HepG2 (cell line): ENCODE measurements around the gene GPD1. TPM values are rescaled to one million over a fixed set of nuclear protein-coding genes. Genes with fewer than 3 reads are reported as not detected.

ENCODE experiments used
- HDAC1 ChIP-seq: sonication (generic); formaldehyde crosslinking; IDR thresholded peaks from 2 replicates; pipeline ENCODE4 v1.5.1; 2020; ENCODE audit warnings: mild to moderate bottlenecking, missing genetic modification reagents
- HNF4G ChIP-seq, 2 experiments: sonication (generic) in 1 of 2; formaldehyde crosslinking in 1 of 2; IDR thresholded peaks; 2 replicates each; pipeline versions ENCODE4 v1.4.0 to v1.6.1; 2011 to 2020; ENCODE audit warnings: borderline replicate concordance in 2 of 2, low read depth in 2 of 2, mild to moderate bottlenecking in 2 of 2, low read length in 1 of 2, missing genetic modification reagents in 1 of 2, moderate library complexity in 1 of 2
- KAT7 ChIP-seq: IDR thresholded peaks from 2 replicates; pipeline ENCODE4 v1.6.1; 2018; ENCODE audit warnings: borderline replicate concordance, missing compliant biosample characterization
- MIXL1 ChIP-seq: IDR thresholded peaks from 2 replicates; pipeline ENCODE4 v1.6.1; 2016
- MXI1 ChIP-seq: IDR thresholded peaks from 3 replicates; pipeline ENCODE4 v1.6.1; 2012; ENCODE audit warnings: low read depth, low read length, inconsistent platforms, borderline replicate concordance
- PHF5A ChIP-seq: IDR thresholded peaks from one replicate; pipeline ENCODE4 v1.6.1; 2018; ENCODE audit warnings: low read depth, missing genetic modification reagents; ENCODE audit not compliant: unreplicated experiment
- ZNF33B ChIP-seq: sonication (generic); formaldehyde crosslinking; IDR thresholded peaks from 2 replicates; pipeline ENCODE4 v1.5.1; 2020; ENCODE audit warnings: mild to moderate bottlenecking, missing genetic modification reagents
- ZNF737 ChIP-seq: sonication (generic); formaldehyde crosslinking; IDR thresholded peaks from 2 replicates; pipeline ENCODE4 v1.5.0; 2020; ENCODE audit warnings: missing genetic modification reagents, mild to moderate bottlenecking, borderline replicate concordance
- polyA plus RNA-seq, 8 experiments: library from polyadenylated mRNA; depleted of rRNA in 3 of 8; stranded (reverse) in 7 of 8; unstranded in 1 of 8; fragments of >200 nt; fragmentation: Illumina TruSeq in 4 of 8; extraction: Trizol in 4 of 8; gene quantifications; 2 replicates each; pipeline versions ENCODE4 v1.2.1 to v1.2.3, GENCODE V29; 2011 to 2016; ENCODE audit warnings: low read depth in 4 of 8, missing spikeins in 1 of 8, mixed read lengths in 1 of 8; ENCODE audit not compliant: insufficient read depth in 1 of 8
- total RNA-seq, 5 experiments: library from RNA; depleted of rRNA; stranded (reverse); fragments of >200 nt; fragmentation: Illumina TruSeq; extraction: Trizol; gene quantifications; 2 replicates each; pipeline ENCODE4 v1.2.3, GENCODE V29; 2016; ENCODE audit warnings: low read depth in 1 of 5
- TF ChIP-seq, protein P1 (sequence below): sonication (generic); formaldehyde crosslinking; IDR thresholded peaks from 2 replicates; pipeline ENCODE4 v1.5.1; 2020; ENCODE audit warnings: mild to moderate bottlenecking, missing genetic modification reagents, moderate library complexity
- TF ChIP-seq, protein P2 (sequence below), 2 experiments: sonication (generic) in 1 of 2; formaldehyde crosslinking in 1 of 2; IDR thresholded peaks; 2 replicates each; pipeline versions ENCODE4 v1.4.0 to v1.6.1; 2016 to 2020; ENCODE audit warnings: borderline replicate concordance in 1 of 2, low read depth in 1 of 2, mild to moderate bottlenecking in 1 of 2, missing genetic modification reagents in 1 of 2
- TF ChIP-seq, protein P3 (sequence below): sonication (generic); formaldehyde crosslinking; IDR thresholded peaks from 2 replicates; pipeline ENCODE4 v1.5.0; 2020; ENCODE audit warnings: mild to moderate bottlenecking, missing genetic modification reagents, borderline replicate concordance

The GPD1 gene
- total and polyA plus RNA-seq, 2 of the 13 experiments (the other 11 are each of a cell fraction or from before 2014, with no cell fraction given) = 3.7 to 30.6 TPM

GRCh38 chr12:50104417-50105366 lies 884 bp downstream of the GPD1 start (continued):
- TF ChIP-seq, protein P1, sequence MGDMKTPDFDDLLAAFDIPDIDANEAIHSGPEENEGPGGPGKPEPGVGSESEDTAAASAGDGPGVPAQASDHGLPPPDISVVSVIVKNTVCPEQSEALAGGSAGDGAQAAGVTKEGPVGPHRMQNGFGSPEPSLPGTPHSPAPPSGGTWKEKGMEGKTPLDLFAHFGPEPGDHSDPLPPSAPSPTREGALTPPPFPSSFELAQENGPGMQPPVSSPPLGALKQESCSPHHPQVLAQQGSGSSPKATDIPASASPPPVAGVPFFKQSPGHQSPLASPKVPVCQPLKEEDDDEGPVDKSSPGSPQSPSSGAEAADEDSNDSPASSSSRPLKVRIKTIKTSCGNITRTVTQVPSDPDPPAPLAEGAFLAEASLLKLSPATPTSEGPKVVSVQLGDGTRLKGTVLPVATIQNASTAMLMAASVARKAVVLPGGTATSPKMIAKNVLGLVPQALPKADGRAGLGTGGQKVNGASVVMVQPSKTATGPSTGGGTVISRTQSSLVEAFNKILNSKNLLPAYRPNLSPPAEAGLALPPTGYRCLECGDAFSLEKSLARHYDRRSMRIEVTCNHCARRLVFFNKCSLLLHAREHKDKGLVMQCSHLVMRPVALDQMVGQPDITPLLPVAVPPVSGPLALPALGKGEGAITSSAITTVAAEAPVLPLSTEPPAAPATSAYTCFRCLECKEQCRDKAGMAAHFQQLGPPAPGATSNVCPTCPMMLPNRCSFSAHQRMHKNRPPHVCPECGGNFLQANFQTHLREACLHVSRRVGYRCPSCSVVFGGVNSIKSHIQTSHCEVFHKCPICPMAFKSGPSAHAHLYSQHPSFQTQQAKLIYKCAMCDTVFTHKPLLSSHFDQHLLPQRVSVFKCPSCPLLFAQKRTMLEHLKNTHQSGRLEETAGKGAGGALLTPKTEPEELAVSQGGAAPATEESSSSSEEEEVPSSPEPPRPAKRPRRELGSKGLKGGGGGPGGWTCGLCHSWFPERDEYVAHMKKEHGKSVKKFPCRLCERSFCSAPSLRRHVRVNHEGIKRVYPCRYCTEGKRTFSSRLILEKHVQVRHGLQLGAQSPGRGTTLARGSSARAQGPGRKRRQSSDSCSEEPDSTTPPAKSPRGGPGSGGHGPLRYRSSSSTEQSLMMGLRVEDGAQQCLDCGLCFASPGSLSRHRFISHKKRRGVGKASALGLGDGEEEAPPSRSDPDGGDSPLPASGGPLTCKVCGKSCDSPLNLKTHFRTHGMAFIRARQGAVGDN (CRISPR knock-in tag) = peak; percentile 46; the same call in 1 of the 2 replicates
- TF ChIP-seq KAT7 (CRISPR knock-in tag) = no peak
- no peak for TF ChIP-seq ZNF737
- no peak for TF ChIP-seq PHF5A
- TF ChIP-seq, protein P2, sequence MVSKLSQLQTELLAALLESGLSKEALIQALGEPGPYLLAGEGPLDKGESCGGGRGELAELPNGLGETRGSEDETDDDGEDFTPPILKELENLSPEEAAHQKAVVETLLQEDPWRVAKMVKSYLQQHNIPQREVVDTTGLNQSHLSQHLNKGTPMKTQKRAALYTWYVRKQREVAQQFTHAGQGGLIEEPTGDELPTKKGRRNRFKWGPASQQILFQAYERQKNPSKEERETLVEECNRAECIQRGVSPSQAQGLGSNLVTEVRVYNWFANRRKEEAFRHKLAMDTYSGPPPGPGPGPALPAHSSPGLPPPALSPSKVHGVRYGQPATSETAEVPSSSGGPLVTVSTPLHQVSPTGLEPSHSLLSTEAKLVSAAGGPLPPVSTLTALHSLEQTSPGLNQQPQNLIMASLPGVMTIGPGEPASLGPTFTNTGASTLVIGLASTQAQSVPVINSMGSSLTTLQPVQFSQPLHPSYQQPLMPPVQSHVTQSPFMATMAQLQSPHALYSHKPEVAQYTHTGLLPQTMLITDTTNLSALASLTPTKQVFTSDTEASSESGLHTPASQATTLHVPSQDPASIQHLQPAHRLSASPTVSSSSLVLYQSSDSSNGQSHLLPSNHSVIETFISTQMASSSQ (IDR thresholded peaks at IDR 0.05; ENCODE audit: low read depth) = peak; percentile 28; the same call in 1 of the 2 replicates
- TF ChIP-seq, protein P2 (CRISPR knock-in tag; IDR thresholded peaks at IDR 0.05; ENCODE audit: borderline replicate concordance) = no peak
- TF ChIP-seq HDAC1 (CRISPR knock-in tag) = 0 out of 2 replicates have a peak, but pooled peaks have one; percentile 31
- peak; percentile 68; the same call in 1 of the 2 replicates for TF ChIP-seq HNF4G (IDR thresholded peaks at IDR 0.05; ENCODE audit: borderline replicate concordance, low read depth, low read length)
- no peak for TF ChIP-seq HNF4G (CRISPR knock-in tag; IDR thresholded peaks at IDR 0.05; ENCODE audit: borderline replicate concordance, low read depth)
- no peak for TF ChIP-seq ZNF33B (CRISPR knock-in tag)
- TF ChIP-seq, protein P3, sequence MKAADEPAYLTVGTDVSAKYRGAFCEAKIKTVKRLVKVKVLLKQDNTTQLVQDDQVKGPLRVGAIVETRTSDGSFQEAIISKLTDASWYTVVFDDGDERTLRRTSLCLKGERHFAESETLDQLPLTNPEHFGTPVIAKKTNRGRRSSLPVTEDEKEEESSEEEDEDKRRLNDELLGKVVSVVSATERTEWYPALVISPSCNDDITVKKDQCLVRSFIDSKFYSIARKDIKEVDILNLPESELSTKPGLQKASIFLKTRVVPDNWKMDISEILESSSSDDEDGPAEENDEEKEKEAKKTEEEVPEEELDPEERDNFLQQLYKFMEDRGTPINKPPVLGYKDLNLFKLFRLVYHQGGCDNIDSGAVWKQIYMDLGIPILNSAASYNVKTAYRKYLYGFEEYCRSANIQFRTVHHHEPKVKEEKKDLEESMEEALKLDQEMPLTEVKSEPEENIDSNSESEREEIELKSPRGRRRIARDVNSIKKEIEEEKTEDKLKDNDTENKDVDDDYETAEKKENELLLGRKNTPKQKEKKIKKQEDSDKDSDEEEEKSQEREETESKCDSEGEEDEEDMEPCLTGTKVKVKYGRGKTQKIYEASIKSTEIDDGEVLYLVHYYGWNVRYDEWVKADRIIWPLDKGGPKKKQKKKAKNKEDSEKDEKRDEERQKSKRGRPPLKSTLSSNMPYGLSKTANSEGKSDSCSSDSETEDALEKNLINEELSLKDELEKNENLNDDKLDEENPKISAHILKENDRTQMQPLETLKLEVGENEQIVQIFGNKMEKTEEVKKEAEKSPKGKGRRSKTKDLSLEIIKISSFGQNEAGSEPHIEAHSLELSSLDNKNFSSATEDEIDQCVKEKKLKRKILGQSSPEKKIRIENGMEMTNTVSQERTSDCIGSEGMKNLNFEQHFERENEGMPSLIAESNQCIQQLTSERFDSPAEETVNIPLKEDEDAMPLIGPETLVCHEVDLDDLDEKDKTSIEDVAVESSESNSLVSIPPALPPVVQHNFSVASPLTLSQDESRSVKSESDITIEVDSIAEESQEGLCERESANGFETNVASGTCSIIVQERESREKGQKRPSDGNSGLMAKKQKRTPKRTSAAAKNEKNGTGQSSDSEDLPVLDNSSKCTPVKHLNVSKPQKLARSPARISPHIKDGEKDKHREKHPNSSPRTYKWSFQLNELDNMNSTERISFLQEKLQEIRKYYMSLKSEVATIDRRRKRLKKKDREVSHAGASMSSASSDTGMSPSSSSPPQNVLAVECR (CRISPR knock-in tag) = peak; percentile 38; the same call in 1 of the 2 replicates
- peak; percentile 62; the same call in 1 of the 3 replicates for TF ChIP-seq MXI1
- TF ChIP-seq MIXL1 (CRISPR knock-in tag) = no peak
